Measurements from ENCODE around the gene HOXA1.

The HOXA1 gene

DNA sequence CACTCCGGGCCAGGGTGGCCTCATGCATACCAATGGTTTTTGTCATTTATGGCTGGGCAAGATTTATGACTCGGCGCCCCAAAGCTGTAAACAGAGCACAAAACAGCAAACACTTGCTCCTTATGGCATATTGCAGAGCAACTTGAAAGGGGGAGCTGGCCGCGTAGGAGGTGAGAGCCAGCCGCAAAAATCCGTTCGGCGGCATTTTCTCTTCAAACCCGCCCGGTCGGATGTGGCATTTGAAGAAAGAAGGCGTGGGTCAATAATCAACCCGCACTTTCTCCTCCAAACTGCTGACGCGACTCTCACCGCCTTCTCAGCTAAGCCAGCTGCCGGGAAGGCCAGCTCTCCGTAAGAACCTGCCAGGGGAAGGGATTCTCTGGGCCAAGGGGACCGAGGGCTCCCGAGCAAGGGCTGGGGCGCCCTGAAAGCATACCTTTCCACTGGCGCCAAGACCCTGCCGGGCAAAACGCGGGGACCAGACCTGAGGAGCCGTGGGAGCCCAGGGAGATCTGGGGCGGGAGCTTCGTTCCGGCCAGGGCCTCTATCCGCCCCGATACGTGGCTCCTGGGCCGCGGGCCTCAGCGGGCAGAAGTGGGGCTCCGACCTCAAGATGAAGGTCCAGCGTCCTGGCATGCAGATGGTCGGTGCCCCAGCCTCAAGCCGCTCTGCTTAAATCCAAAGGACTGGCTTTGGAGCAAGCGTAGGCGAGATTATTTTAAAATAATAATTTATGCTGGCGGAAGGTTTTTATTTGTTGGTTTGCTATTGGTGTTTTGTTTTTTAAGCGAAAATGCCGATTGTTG is 19.6 kb upstream of the HOXA1 start (continued):
- TF ChIP-seq, protein P1, sequence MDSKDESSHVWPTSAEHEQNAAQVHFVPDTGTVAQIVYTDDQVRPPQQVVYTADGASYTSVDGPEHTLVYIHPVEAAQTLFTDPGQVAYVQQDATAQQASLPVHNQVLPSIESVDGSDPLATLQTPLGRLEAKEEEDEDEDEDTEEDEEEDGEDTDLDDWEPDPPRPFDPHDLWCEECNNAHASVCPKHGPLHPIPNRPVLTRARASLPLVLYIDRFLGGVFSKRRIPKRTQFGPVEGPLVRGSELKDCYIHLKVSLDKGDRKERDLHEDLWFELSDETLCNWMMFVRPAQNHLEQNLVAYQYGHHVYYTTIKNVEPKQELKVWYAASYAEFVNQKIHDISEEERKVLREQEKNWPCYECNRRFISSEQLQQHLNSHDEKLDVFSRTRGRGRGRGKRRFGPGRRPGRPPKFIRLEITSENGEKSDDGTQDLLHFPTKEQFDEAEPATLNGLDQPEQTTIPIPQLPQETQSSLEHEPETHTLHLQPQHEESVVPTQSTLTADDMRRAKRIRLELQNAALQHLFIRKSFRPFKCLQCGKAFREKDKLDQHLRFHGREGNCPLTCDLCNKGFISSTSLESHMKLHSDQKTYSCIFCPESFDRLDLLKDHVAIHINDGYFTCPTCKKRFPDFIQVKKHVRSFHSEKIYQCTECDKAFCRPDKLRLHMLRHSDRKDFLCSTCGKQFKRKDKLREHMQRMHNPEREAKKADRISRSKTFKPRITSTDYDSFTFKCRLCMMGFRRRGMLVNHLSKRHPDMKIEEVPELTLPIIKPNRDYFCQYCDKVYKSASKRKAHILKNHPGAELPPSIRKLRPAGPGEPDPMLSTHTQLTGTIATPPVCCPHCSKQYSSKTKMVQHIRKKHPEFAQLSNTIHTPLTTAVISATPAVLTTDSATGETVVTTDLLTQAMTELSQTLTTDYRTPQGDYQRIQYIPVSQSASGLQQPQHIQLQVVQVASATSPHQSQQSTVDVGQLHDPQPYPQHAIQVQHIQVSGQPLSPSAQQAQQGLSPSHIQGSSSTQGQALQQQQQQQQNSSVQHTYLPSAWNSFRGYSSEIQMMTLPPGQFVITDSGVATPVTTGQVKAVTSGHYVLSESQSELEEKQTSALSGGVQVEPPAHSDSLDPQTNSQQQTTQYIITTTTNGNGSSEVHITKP (tag by site-specific recombination; IDR thresholded peaks at IDR 0.05): peak; percentile 59
- TF ChIP-seq ZNF501 (tag by site-specific recombination; IDR thresholded peaks at IDR 0.05): 0 out of 2 replicates have a peak, but pooled peaks have one; percentile 33
- TF ChIP-seq ZSCAN23 (tag by site-specific recombination; IDR thresholded peaks at IDR 0.05): 0 out of 2 replicates have a peak, but pooled peaks have one; percentile 31
- TF ChIP-seq, protein P2, sequence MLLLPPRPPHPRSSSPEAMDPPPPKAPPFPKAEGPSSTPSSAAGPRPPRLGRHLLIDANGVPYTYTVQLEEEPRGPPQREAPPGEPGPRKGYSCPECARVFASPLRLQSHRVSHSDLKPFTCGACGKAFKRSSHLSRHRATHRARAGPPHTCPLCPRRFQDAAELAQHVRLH (tag by site-specific recombination; IDR thresholded peaks at IDR 0.05): peak; percentile 72; the same call in 1 of the 2 replicates
- TF ChIP-seq ZIC2 (tag by site-specific recombination; IDR thresholded peaks at IDR 0.05): peak; percentile 33; the same call in 1 of the 2 replicates
- TF ChIP-seq ZNF138 (tag by site-specific recombination; IDR thresholded peaks at IDR 0.05; ENCODE audit: borderline replicate concordance): no peak
- TF ChIP-seq ZNF292 (tag by site-specific recombination; IDR thresholded peaks at IDR 0.05; ENCODE audit: borderline replicate concordance, low read depth): no peak
- TF ChIP-seq KLF7 (tag by site-specific recombination; IDR thresholded peaks at IDR 0.05; ENCODE audit: borderline replicate concordance): peak; percentile 51; the same call in 1 of the 2 replicates
- TF ChIP-seq EGR2 (tag by site-specific recombination; IDR thresholded peaks at IDR 0.05; ENCODE audit: low read depth): peak; percentile 92
- peak; percentile 57 for TF ChIP-seq SP2 (tag by site-specific recombination; IDR thresholded peaks at IDR 0.05)
- TF ChIP-seq ZNF394 (tag by site-specific recombination; IDR thresholded peaks at IDR 0.05; ENCODE audit: borderline replicate concordance): peak; percentile 74
- TF ChIP-seq, protein P3, sequence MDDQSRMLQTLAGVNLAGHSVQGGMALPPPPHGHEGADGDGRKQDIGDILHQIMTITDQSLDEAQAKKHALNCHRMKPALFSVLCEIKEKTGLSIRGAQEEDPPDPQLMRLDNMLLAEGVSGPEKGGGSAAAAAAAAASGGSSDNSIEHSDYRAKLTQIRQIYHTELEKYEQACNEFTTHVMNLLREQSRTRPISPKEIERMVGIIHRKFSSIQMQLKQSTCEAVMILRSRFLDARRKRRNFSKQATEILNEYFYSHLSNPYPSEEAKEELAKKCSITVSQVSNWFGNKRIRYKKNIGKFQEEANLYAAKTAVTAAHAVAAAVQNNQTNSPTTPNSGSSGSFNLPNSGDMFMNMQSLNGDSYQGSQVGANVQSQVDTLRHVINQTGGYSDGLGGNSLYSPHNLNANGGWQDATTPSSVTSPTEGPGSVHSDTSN (CRISPR knock-in tag; IDR thresholded peaks at IDR 0.05): no peak
- TF ChIP-seq TCF7L2 (IDR thresholded peaks at IDR 0.05; ENCODE audit: borderline replicate concordance, low read depth, low read length): peak; percentile 93
- TF ChIP-seq ZNF701 (tag by site-specific recombination; IDR thresholded peaks at IDR 0.05): no peak
- TF ChIP-seq, protein P4, sequence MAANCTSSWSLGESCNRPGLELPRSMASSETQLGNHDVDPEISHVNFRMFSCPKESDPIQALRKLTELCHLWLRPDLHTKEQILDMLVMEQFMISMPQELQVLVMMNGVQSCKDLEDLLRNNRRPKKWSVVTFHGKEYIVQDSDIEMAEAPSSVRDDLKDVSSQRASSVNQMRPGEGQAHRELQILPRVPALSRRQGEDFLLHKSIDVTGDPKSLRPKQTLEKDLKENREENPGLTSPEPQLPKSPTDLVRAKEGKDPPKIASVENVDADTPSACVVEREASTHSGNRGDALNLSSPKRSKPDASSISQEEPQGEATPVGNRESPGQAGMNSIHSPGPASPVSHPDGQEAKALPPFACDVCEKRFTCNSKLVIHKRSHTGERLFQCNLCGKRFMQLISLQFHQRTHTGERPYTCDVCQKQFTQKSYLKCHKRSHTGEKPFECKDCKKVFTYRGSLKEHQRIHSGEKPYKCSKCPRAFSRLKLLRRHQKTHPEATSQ (tag by site-specific recombination; IDR thresholded peaks at IDR 0.05): no peak
- TF ChIP-seq, protein P5, sequence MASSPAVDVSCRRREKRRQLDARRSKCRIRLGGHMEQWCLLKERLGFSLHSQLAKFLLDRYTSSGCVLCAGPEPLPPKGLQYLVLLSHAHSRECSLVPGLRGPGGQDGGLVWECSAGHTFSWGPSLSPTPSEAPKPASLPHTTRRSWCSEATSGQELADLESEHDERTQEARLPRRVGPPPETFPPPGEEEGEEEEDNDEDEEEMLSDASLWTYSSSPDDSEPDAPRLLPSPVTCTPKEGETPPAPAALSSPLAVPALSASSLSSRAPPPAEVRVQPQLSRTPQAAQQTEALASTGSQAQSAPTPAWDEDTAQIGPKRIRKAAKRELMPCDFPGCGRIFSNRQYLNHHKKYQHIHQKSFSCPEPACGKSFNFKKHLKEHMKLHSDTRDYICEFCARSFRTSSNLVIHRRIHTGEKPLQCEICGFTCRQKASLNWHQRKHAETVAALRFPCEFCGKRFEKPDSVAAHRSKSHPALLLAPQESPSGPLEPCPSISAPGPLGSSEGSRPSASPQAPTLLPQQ (tag by site-specific recombination; IDR thresholded peaks at IDR 0.05): no peak
- TF ChIP-seq ZNF202 (tag by site-specific recombination; IDR thresholded peaks at IDR 0.05; ENCODE audit: borderline replicate concordance): no peak
- peak; percentile 98 for TF ChIP-seq FEZF1 (tag by site-specific recombination; IDR thresholded peaks at IDR 0.05)
- TF ChIP-seq, protein P6, sequence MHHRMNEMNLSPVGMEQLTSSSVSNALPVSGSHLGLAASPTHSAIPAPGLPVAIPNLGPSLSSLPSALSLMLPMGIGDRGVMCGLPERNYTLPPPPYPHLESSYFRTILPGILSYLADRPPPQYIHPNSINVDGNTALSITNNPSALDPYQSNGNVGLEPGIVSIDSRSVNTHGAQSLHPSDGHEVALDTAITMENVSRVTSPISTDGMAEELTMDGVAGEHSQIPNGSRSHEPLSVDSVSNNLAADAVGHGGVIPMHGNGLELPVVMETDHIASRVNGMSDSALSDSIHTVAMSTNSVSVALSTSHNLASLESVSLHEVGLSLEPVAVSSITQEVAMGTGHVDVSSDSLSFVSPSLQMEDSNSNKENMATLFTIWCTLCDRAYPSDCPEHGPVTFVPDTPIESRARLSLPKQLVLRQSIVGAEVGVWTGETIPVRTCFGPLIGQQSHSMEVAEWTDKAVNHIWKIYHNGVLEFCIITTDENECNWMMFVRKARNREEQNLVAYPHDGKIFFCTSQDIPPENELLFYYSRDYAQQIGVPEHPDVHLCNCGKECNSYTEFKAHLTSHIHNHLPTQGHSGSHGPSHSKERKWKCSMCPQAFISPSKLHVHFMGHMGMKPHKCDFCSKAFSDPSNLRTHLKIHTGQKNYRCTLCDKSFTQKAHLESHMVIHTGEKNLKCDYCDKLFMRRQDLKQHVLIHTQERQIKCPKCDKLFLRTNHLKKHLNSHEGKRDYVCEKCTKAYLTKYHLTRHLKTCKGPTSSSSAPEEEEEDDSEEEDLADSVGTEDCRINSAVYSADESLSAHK (tag by site-specific recombination; IDR thresholded peaks at IDR 0.05): peak; percentile 92
- TF ChIP-seq ZNF830 (tag by site-specific recombination; IDR thresholded peaks at IDR 0.05; ENCODE audit: low read depth): no peak
- no peak for TF ChIP-seq ZNF324 (tag by site-specific recombination; IDR thresholded peaks at IDR 0.05)
- no peak for TF ChIP-seq ZNF677 (tag by site-specific recombination; IDR thresholded peaks at IDR 0.05)
- TF ChIP-seq ZNF10 (tag by site-specific recombination; IDR thresholded peaks at IDR 0.05): no peak
- TF ChIP-seq ZBTB21 (tag by site-specific recombination; IDR thresholded peaks at IDR 0.05): peak; percentile 55; the same call in 1 of the 2 replicates
- no peak for TF ChIP-seq ZNF610 (tag by site-specific recombination; IDR thresholded peaks at IDR 0.05; ENCODE audit: borderline replicate concordance)
- no peak for TF ChIP-seq ZNF266 (tag by site-specific recombination; IDR thresholded peaks at IDR 0.05; ENCODE audit: low read depth)

All from HEK293 (cell line).